ENCODE data around the gene IGSF11. TPM values are rescaled to one million over a fixed set of nuclear protein-coding genes. Genes with fewer than 3 reads are reported as not detected.

The IGSF11 gene
- total RNA-seq, 2 experiments from 2014 or later: 0.53 to 0.58 TPM

GRCh38 chr3:119069725-119070124, 35.1 kb upstream of the IGSF11 start:
- Histone ChIP-seq H3K27ac (ENCODE audit: low read depth in 1 of 2, low read length in 2 of 2) (no peak overlapping the region), H3K4me1 (ENCODE audit: insufficient read depth, low read length) (no peaks in the 10 kb centered on the region), H3K9me3 (ENCODE audit: control insufficient read depth in 1 of 2, insufficient read depth in 1 of 2, low read length in 2 of 2) (peaks cover 0 to 10% of the 10 kb centered on the region in 2 experiments), H3K4me3 (ENCODE audit: low read length) (no peak overlapping the region), H3K36me3 (ENCODE audit: insufficient read depth, low read length) (no peaks in the 10 kb centered on the region), H3K27me3 (ENCODE audit: control insufficient read depth in 1 of 2, insufficient read depth in 2 of 2, low read length in 2 of 2) (no peaks in the 10 kb centered on the region)
- no peak overlapping the region for H3K27ac Mint-ChIP-seq
- peaks cover 29% of the 10 kb centered on the region for H3K27me3 Mint-ChIP-seq
- no peak overlapping the region for H3K4me3 Mint-ChIP-seq
- DNase-seq (no peak), ATAC-seq (ENCODE audit: poor library complexity) (no peak)
- TF ChIP-seq, protein P1, sequence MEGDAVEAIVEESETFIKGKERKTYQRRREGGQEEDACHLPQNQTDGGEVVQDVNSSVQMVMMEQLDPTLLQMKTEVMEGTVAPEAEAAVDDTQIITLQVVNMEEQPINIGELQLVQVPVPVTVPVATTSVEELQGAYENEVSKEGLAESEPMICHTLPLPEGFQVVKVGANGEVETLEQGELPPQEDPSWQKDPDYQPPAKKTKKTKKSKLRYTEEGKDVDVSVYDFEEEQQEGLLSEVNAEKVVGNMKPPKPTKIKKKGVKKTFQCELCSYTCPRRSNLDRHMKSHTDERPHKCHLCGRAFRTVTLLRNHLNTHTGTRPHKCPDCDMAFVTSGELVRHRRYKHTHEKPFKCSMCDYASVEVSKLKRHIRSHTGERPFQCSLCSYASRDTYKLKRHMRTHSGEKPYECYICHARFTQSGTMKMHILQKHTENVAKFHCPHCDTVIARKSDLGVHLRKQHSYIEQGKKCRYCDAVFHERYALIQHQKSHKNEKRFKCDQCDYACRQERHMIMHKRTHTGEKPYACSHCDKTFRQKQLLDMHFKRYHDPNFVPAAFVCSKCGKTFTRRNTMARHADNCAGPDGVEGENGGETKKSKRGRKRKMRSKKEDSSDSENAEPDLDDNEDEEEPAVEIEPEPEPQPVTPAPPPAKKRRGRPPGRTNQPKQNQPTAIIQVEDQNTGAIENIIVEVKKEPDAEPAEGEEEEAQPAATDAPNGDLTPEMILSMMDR (IDR thresholded peaks at IDR 0.05): no peak
- CTCF ChIA-PET: no interaction called here
- no peaks in the 10 kb centered on the region for H3K4me1 Mint-ChIP-seq (ENCODE audit: low read depth)
- intact Hi-C loops (cut with DNase I, micrococcal nuclease): no loop called here
- POLR2A ChIA-PET: no interaction called here
- no peaks in the 10 kb centered on the region for H3K9me3 Mint-ChIP-seq
- H3K36me3 Mint-ChIP-seq (ENCODE audit: low read depth): no peaks in the 10 kb centered on the region

DNA sequence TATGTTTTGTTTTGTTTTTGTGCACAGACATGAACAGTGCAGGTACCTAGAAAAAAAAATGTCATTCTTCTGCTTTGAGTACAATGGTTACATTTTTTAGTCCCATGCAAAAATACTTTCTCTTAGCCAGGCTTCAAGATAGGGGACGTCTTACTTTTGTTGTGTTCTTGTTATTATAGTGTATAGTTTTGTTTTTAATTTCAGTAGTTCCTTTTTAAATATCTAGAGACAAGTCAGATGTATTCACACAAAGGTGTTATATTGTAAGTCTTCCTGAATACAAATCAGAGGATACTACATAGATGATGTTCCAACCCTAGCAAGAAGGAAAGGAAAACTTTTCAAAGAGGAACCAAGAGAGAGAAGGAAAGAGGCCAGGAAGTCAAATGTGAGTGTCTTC, 28.8 kb upstream of the IGSF11 start:
- DNase-seq (no peak), ATAC-seq (ENCODE audit: poor library complexity) (no peak)
- no peak overlapping the region for H3K27ac ChIP-seq (ENCODE audit: low read depth in 1 of 2, low read length in 2 of 2)
- Mint-ChIP-seq H3K4me1 (ENCODE audit: low read depth) (no peaks in the 10 kb centered on the region), H3K36me3 (ENCODE audit: low read depth) (no peaks in the 10 kb centered on the region), H3K9me3 (no peaks in the 10 kb centered on the region), H3K4me3 (no peak overlapping the region), H3K27me3 (peaks cover 6% of the 10 kb centered on the region), H3K27ac (no peak overlapping the region)
- CTCF ChIA-PET: no interaction called here
- no peaks in the 10 kb centered on the region for H3K27me3 ChIP-seq (ENCODE audit: control insufficient read depth in 1 of 2, insufficient read depth in 2 of 2, low read length in 2 of 2)
- TF ChIP-seq, protein P1 (IDR thresholded peaks at IDR 0.05): no peak
- H3K36me3 ChIP-seq (ENCODE audit: insufficient read depth, low read length): no peaks in the 10 kb centered on the region
- intact Hi-C loops (cut with DNase I, micrococcal nuclease): no loop called here
- POLR2A ChIA-PET: no interaction called here
- H3K4me3 ChIP-seq (ENCODE audit: low read length): no peak overlapping the region
- H3K4me1 ChIP-seq (ENCODE audit: insufficient read depth, low read length): no peaks in the 10 kb centered on the region
- H3K9me3 ChIP-seq (ENCODE audit: control insufficient read depth in 1 of 2, insufficient read depth in 1 of 2, low read length in 2 of 2): no peaks in the 10 kb centered on the region

DNA sequence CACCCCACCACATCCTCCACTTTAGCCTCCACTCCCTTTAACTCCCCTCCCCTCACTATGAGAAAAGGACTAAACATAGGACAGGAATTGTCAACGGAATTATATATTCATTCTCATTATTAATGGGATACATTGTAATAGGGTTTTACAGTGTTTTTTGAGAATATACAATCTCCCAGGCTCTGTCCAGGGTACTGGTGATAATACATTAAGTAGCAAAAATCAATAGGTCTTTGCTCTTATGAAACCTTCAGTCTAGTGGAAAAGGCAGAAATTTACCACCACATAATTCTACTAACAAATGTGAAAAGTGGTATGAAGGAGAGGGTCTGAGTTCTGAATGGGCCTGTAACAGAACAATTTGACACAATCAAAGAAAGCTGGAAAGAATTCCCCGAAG, 28.2 kb upstream of the IGSF11 start:
- H3K4me3 Mint-ChIP-seq: no peak overlapping the region
- H3K36me3 Mint-ChIP-seq (ENCODE audit: low read depth): no peaks in the 10 kb centered on the region
- H3K27me3 Mint-ChIP-seq: peaks cover 4% of the 10 kb centered on the region
- TF ChIP-seq, protein P1 (IDR thresholded peaks at IDR 0.05): no peak
- no peak overlapping the region for H3K27ac Mint-ChIP-seq
- H3K9me3 Mint-ChIP-seq: no peaks in the 10 kb centered on the region
- Histone ChIP-seq H3K27ac (ENCODE audit: low read depth in 1 of 2, low read length in 2 of 2) (no peak overlapping the region), H3K27me3 (ENCODE audit: control insufficient read depth in 1 of 2, insufficient read depth in 2 of 2, low read length in 2 of 2) (no peaks in the 10 kb centered on the region), H3K9me3 (ENCODE audit: control insufficient read depth in 1 of 2, insufficient read depth in 1 of 2, low read length in 2 of 2) (no peaks in the 10 kb centered on the region), H3K36me3 (ENCODE audit: insufficient read depth, low read length) (no peaks in the 10 kb centered on the region), H3K4me1 (ENCODE audit: insufficient read depth, low read length) (no peaks in the 10 kb centered on the region), H3K4me3 (ENCODE audit: low read length) (no peak overlapping the region)
- CTCF ChIA-PET: no interaction called here
- ATAC-seq (ENCODE audit: poor library complexity) (no peak), DNase-seq (no peak)
- POLR2A ChIA-PET: no interaction called here
- intact Hi-C loops (cut with DNase I, micrococcal nuclease): no loop called here
- no peaks in the 10 kb centered on the region for H3K4me1 Mint-ChIP-seq (ENCODE audit: low read depth)
